DMS53 treated with DMSO at 0.1 percent for 48 hours (cell line): ENCODE results near the gene KLHDC8A.
"Not testable (repeated sequence)": the region's sequence is repeated elsewhere in the genome, so short reads cannot be mapped to it uniquely, and the experiment has no call there.

Experiments used
- DNase-seq: peaks from one replicate; lab custom pipeline; 2025; ENCODE audit not compliant: unreplicated experiment; lab: John Stamatoyannopoulos, UW

Gene KLHDC8A

GRCh38 chr1:205371871-205372660, 15.3 kb upstream of the KLHDC8A start:
- no peak for DNase-seq

GRCh38 chr1:205370780-205371179, 14.1 kb upstream of the KLHDC8A start:
- no peak for DNase-seq

- no peak for DNase-seq
Measured at GRCh38 chr1:205369701-205370123, 13.0 kb upstream of the KLHDC8A start.

- DNase-seq = no peak
Measured at GRCh38 chr1:205368478-205368877, 11.8 kb upstream of the KLHDC8A start.

GRCh38 chr1:205365945-205366463, 9.3 kb upstream of the KLHDC8A start:
- DNase-seq = peak; percentile 39

GRCh38 chr1:205365086-205365485, 8.4 kb upstream of the KLHDC8A start:
- DNase-seq = not testable (repeated sequence)

GRCh38 chr1:205360891-205361290, 4.2 kb upstream of the KLHDC8A start:
- DNase-seq = no peak

- DNase-seq = no peak
Measured at GRCh38 chr1:205359771-205360565, 3.2 kb upstream of the KLHDC8A start.

GRCh38 chr1:205358579-205358978, 1.9 kb upstream of the KLHDC8A start:
- no peak for DNase-seq

- no peak for DNase-seq
Measured at GRCh38 chr1:205357567-205357966, 845 bp upstream of the KLHDC8A start.

GRCh38 chr1:205355075-205355453, 1.7 kb downstream of the KLHDC8A start:
- no peak for DNase-seq

- DNase-seq = peak; percentile 72
Measured at GRCh38 chr1:205354259-205355074, 2.3 kb downstream of the KLHDC8A start.

GRCh38 chr1:205353612-205354011, 3.1 kb downstream of the KLHDC8A start:
- DNase-seq = no peak

GRCh38 chr1:205353191-205353590, 3.5 kb downstream of the KLHDC8A start:
- DNase-seq = no peak

GRCh38 chr1:205351984-205352713, 4.6 kb downstream of the KLHDC8A start:
- DNase-seq = peak; percentile 81

- DNase-seq = no peak
Measured at GRCh38 chr1:205350691-205351141, 6.0 kb downstream of the KLHDC8A start.

GRCh38 chr1:205350124-205350523, 6.6 kb downstream of the KLHDC8A start:
- DNase-seq = no peak

GRCh38 chr1:205348554-205349487, 7.9 kb downstream of the KLHDC8A start:
- no peak for DNase-seq

- DNase-seq = peak; percentile 55
Measured at GRCh38 chr1:205346956-205347574, 9.7 kb downstream of the KLHDC8A start.
